ENCODE measurements around the gene RFC5. TPM values are rescaled to one million over a fixed set of nuclear protein-coding genes. Genes with fewer than 3 reads are reported as not detected.
A peak's percentile ranks its signal among the peaks of the same experiment; 100 is the strongest.

Gene RFC5
- total RNA-seq, 6 experiments from 2014 or later = 4.6 to 9.9 (median 8.5) TPM

DNA sequence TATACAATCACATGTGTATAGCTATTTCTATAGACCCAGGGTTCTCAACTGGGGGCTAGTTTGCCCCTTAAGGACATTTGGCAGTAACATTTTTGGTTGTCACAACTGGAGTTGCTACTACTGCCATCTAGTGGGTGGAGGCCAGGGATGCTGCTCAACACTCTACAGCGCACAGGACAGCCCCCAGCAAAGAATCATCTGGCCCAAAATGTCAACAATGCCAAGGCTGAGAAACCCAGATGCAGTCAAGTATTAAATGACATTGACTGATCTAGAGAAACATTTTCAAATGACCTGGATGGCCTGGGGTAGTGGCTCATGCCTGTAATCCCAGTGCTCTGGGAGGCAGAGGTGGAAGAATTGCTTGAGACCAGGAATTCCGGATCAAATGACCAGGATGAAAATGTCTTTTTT lies 38.6 kb downstream of the RFC5 start:
- H3K36me3 ChIP-seq = peaks cover 0 to 19% (median 0%) of the 10 kb centered on the region in 4 donors
- intact Hi-C loops (cut with DNase I) = no loop called here
- H3K4me1 ChIP-seq = peaks cover 0 to 78% (median 36%) of the 10 kb centered on the region in 4 donors
- H3K27me3 ChIP-seq = no peaks in the 10 kb centered on the region
- H3K9me3 ChIP-seq = no peaks in the 10 kb centered on the region
- H3K4me3 ChIP-seq = no peak overlapping the region
- 29% methylated on average over 2 of the region's 2 CpGs for WGBS (ENCODE audit: insufficient coverage, low coverage, low lambda C conversion rate, missing lambda C conversion rate)
- peak; percentile 40 to 50 (median 44) for ATAC-seq
- H3K27ac ChIP-seq = peak overlapping the region in 2 of 3 donors; percentile 5 to 76
- peak in 1 of 3 donors; percentile 65 for DNase-seq
- no peak for TF ChIP-seq POLR2A (IDR thresholded peaks at IDR 0.05)
- TF ChIP-seq, protein P1, sequence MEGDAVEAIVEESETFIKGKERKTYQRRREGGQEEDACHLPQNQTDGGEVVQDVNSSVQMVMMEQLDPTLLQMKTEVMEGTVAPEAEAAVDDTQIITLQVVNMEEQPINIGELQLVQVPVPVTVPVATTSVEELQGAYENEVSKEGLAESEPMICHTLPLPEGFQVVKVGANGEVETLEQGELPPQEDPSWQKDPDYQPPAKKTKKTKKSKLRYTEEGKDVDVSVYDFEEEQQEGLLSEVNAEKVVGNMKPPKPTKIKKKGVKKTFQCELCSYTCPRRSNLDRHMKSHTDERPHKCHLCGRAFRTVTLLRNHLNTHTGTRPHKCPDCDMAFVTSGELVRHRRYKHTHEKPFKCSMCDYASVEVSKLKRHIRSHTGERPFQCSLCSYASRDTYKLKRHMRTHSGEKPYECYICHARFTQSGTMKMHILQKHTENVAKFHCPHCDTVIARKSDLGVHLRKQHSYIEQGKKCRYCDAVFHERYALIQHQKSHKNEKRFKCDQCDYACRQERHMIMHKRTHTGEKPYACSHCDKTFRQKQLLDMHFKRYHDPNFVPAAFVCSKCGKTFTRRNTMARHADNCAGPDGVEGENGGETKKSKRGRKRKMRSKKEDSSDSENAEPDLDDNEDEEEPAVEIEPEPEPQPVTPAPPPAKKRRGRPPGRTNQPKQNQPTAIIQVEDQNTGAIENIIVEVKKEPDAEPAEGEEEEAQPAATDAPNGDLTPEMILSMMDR (IDR thresholded peaks at IDR 0.05) = peak; percentile 46 to 79 (median 62)

DNA sequence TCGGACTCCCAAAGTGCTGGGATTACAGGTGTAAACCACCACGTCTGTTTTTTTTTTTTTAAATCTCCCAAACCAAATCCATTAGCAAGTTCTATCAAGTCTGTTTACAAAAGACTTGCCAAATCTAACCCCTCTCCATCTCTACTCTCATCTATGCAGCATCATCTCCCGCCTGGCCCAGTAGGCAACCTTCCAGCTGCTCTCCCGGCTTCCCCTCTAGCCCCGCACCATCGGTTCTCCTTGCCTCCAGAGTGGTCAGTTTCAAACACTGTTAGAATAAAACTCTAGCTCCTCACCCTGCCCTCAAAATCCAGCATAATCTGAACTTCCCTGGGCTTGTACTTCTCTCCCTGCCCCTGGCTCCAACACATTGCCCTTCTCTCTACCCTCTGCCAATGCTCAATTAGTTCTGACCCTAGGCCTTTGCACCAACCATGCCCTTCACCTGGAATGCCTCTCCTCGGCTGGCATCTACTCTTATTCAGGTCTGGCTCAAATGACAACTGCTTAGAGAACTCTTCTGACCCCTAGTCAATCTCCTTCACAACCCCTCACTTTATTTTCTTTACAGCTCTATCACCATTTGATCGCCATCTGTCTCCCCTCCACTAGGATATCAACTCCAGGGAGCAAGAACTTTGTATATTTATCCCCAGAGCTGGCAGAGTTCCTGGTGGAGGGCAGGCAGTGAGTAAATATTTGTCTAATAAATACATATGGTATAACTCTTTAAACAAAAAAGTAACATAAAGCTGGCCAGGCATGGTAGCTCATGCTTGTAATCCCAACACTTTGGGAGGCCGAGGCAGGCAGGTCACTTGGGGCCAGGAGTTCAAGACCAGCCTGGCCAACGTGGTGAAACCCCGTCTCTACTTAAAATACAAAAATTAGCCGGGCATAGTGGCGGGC lies 39.6 kb downstream of the RFC5 start:
- intact Hi-C loops (cut with DNase I) = no loop called here
- peak overlapping the region; percentile 29 to 76 (median 39) for H3K27ac ChIP-seq

DNA sequence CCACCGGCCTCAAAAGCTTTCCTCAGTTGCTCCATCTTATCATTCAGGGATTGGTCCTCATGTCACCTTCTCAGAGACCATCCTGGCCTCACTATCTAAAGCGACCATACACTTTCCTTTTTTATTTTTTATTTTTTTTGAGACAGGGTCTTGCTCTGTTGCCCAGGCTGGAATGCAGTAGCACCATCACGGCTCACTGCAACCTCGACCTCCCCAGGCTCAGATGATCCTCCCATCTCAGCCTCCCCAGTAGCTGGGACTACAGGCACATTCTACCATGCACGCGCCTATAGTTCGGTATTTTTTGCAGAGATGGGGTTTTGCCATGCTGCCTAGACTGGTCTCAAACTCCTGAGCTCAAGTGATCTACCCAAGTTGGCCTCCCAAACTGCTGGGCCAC lies 41.7 kb downstream of the RFC5 start:
- Histone ChIP-seq H3K27me3 (no peaks in the 10 kb centered on the region), H3K36me3 (no peaks in the 10 kb centered on the region), H3K4me1 (peaks cover 0 to 67% (median 28%) of the 10 kb centered on the region in 4 donors), H3K9me3 (no peaks in the 10 kb centered on the region), H3K4me3 (no peak overlapping the region), H3K27ac (no peak overlapping the region)
- TF ChIP-seq, protein P1 (IDR thresholded peaks at IDR 0.05) = no peak
- TF ChIP-seq POLR2A (IDR thresholded peaks at IDR 0.05) = no peak
- intact Hi-C loops (cut with DNase I) = no loop called here
- no peak for DNase-seq
- ATAC-seq = no peak
- 94% methylated on average over 7 of the region's 7 CpGs for WGBS (ENCODE audit: insufficient coverage, low coverage, low lambda C conversion rate, missing lambda C conversion rate)

More for the DNA sequence above, 39.6 kb downstream of the RFC5 start:
- H3K4me3 ChIP-seq = no peak overlapping the region
- ATAC-seq = peak; percentile 6 to 57 (median 52)
- H3K4me1 ChIP-seq = peaks cover 0 to 78% (median 36%) of the 10 kb centered on the region in 4 donors
- no peaks in the 10 kb centered on the region for H3K27me3 ChIP-seq
- no peaks in the 10 kb centered on the region for H3K9me3 ChIP-seq
- H3K36me3 ChIP-seq = peaks cover 0 to 9% (median 0%) of the 10 kb centered on the region in 4 donors
- 29% methylated on average over 11 of the region's 13 CpGs for WGBS (ENCODE audit: insufficient coverage, low coverage, low lambda C conversion rate, missing lambda C conversion rate)
- TF ChIP-seq, protein P1 (IDR thresholded peaks at IDR 0.05) = no peak
- TF ChIP-seq POLR2A (IDR thresholded peaks at IDR 0.05) = no peak
- DNase-seq = peak in 2 of 3 donors; percentile 62 to 80

DNA sequence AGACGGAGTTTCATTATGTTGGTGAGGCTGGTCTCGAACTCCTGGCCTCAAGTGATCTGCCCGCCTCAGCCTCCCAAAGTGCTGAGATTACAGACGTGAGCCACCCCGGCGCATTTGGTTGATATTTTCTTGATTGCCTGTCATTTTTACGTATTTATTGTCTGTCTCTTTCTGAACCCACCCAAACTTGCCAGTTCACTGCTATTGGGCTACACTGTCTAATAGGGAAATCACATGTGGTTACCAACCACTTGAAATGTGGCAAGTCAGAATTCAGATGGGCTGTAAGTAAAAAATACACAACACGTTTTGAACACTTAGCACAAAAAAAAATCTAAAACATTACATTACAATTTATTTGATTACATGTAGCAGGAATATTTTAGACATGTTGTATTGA lies 42.4 kb downstream of the RFC5 start:
- TF ChIP-seq, protein P1 (IDR thresholded peaks at IDR 0.05) = no peak
- no peak for TF ChIP-seq POLR2A (IDR thresholded peaks at IDR 0.05)
- no peak for DNase-seq
- H3K27me3 ChIP-seq = no peaks in the 10 kb centered on the region
- ATAC-seq = no peak
- H3K36me3 ChIP-seq = no peaks in the 10 kb centered on the region
- no peaks in the 10 kb centered on the region for H3K9me3 ChIP-seq
- 82% methylated on average over 8 of the region's 8 CpGs for WGBS (ENCODE audit: insufficient coverage, low coverage, low lambda C conversion rate, missing lambda C conversion rate)
- H3K4me3 ChIP-seq = no peak overlapping the region
- peak overlapping the region in 1 of 3 donors; percentile 96 for H3K27ac ChIP-seq
- intact Hi-C loops (cut with DNase I) = no loop called here
- peaks cover 0 to 67% (median 31%) of the 10 kb centered on the region in 4 donors for H3K4me1 ChIP-seq
